NT2/D1 (cell line): ENCODE data around the gene TBC1D8B.

Experiments
- YY1 ChIP-seq: IDR thresholded peaks from 2 replicates; pipeline ENCODE4 v1.6.1; 2011; ENCODE audit not compliant: insufficient read length, insufficient read depth
- ZNF274 ChIP-seq: IDR thresholded peaks from 2 replicates; pipeline ENCODE4 v1.6.1; 2011; ENCODE audit warnings: mild to moderate bottlenecking, low read depth, low read length

DNA sequence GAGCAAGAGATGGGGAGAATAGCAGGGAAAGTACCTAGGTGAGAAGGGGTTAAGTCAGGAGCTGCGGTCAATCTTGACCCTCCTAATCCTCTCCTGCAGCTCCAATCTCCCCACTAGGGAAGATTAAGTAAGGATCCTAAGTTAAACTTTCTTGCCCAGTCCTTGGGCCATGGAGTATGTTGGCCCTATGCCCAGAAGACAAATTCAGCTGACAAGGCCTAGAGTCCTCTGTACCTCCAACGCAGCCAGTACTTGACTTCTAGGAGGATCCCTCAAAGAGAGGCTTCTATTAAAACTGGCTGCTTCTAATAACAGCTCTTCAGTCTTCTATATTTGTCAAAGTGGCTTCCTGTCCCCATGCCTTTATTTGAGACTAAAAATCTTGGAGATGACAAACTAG lies 119.2 kb downstream of the TBC1D8B start:
- TF ChIP-seq ZNF274 (no peak), YY1 (no peak)
